ENCODE results near the gene CD109.

DNA sequence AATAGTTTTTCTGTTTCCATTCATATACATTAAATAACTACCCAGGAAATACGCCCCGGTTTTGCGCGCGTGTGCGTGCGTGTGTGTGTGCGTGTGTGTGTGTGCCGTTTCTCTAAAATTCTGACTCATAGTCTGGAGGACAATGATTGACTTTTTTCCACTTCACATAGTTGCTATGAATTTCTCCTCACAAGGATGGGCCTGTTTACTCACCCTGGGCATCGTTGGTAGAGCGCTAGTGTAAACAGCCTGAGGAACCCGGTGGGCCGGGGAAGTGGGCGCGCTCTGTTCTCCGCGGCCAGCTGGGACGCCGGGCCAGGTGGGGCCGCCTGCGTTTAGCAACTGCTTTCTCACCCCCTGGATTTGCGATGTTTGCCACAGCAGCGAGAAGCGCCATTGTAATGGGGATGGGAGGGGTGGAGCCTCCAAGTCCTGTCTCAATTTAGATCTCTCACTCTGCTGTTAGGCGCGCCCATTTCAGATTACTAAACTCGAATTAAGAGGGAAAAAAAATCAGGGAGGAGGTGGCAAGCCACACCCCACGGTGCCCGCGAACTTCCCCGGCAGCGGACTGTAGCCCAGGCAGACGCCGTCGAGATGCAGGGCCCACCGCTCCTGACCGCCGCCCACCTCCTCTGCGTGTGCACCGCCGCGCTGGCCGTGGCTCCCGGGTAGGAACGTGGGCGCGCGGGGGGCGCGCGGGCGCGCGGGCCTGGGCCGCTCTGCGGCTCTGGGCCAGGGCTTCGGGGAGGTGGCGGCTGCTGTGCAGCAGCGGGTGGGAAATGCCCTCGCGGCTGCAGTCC, at the start of gene CD109:
- TF ChIP-seq, protein P1, sequence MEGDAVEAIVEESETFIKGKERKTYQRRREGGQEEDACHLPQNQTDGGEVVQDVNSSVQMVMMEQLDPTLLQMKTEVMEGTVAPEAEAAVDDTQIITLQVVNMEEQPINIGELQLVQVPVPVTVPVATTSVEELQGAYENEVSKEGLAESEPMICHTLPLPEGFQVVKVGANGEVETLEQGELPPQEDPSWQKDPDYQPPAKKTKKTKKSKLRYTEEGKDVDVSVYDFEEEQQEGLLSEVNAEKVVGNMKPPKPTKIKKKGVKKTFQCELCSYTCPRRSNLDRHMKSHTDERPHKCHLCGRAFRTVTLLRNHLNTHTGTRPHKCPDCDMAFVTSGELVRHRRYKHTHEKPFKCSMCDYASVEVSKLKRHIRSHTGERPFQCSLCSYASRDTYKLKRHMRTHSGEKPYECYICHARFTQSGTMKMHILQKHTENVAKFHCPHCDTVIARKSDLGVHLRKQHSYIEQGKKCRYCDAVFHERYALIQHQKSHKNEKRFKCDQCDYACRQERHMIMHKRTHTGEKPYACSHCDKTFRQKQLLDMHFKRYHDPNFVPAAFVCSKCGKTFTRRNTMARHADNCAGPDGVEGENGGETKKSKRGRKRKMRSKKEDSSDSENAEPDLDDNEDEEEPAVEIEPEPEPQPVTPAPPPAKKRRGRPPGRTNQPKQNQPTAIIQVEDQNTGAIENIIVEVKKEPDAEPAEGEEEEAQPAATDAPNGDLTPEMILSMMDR (IDR thresholded peaks at IDR 0.05), result no peak
- no peak for TF ChIP-seq POLR2A (IDR thresholded peaks at IDR 0.05)
